GM19397 (cell line): Measurements from ENCODE around the gene ABLIM2.

Source experiments
- ATAC-seq: cut with Tn5 transposase; IDR thresholded peaks from one replicate; pipeline ENCODE4 v1.9.1; 2021; ENCODE audit warnings: mild to moderate bottlenecking, moderate library complexity; ENCODE audit not compliant: unreplicated experiment

The ABLIM2 gene

DNA sequence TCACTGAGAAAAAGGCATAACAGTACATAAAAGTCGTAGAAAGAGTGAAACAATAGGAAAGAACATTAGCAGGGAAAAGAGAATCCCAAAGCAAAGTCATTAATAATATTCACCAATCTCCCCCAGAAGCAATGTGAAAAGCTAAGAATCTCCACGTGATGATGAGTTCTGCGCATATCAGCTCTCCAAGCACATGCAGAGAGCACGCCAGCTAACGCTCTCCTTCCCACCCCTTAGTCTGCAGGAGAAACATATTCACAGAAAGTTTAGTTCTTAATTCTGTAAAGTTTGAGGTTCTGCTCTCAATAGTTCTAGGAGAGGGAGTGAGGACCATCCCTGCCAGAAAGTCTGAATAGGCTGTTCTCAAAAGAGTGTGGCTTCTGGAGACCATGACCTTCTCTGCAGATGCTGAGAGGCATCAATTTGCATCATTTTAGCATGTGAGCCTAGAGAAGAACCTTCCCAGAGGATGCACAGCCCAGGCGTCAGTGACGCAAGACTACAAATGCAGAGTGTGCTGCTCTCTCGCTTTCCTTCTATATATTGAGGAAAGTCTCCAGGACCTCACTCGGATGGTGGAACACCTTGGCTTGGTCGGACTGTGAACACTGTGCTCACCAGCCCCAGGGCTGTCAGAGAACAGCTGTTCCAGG is 167.7 kb downstream of the ABLIM2 start:
- no peak for ATAC-seq

DNA sequence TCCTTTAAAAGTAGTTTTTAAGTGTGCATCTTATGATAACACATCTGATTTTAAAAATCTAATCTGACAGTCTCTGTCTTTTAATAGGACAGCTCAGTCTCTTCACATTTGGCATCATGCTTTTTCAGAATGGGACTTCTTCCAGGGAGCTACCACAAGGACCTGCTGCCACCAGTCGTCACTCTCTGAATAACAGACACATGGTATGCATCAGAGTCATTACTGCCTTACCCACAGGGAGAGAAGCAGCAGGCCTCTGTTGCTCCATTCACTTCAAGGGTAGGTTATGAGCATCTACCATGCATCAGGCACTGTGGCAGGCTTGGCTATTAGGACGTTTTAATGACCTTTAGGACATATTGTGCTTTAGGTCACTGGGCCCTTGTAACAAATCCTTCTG is 169.0 kb downstream of the ABLIM2 start:
- ATAC-seq: no peak

DNA sequence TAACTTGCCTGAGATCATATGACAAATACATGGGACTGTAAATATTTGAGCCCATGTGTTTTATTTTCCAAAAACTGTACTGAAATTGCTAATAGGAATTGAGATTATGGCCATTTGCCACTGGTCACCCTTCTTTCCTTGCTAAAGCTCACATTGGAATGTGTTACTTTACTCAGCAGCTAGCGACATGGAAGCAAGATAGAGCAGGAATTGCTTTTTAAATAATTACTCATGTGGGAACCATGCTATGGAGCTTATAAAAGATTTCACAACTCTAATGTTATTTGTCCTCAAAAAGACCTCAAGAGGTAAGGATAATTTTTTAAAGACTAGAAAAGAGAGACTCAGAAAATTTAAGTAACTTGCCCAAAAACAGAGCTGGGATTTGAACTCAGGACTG is 170.2 kb downstream of the ABLIM2 start:
- ATAC-seq: no peak

DNA sequence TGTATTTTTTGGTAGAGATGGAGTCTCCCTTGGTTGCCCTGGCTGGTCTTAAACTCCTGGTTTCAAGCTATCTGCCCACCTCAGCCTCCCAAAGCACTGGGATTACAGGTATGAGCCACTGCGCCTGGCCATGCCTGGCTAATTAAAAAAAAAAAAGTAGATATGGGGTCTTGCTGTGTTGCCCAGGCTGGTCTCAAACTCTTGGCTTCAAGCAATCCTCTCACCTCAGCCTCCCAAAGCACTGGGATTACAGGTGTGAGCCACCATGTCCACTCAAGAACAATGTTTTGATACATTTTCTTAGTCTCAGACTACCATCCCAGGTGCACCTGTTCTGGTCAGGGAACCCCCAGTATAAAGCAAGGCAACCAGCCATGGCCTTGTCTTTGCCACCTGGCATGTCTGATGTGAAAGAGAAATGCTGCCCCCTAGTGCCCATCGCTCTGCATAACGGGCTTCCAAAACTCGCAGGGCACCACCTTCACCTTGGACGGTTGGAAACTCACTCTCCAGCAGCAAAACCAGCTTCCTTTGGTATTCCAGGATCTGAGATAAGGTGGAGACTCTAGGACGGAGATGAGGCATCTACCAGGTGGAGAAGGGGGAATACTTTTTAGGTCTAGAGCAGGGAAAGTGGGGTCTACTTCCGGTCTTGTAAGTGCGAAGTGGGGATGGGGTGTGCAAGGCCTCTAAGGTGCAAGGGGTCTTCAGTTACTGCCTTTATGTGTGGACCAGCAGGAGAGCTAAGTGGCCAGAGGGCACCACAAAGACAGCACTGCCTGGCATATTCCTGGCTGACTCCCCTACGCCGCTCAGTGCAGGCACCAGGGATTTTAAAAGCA is 171.2 kb downstream of the ABLIM2 start:
- peak; percentile 72 for ATAC-seq

DNA sequence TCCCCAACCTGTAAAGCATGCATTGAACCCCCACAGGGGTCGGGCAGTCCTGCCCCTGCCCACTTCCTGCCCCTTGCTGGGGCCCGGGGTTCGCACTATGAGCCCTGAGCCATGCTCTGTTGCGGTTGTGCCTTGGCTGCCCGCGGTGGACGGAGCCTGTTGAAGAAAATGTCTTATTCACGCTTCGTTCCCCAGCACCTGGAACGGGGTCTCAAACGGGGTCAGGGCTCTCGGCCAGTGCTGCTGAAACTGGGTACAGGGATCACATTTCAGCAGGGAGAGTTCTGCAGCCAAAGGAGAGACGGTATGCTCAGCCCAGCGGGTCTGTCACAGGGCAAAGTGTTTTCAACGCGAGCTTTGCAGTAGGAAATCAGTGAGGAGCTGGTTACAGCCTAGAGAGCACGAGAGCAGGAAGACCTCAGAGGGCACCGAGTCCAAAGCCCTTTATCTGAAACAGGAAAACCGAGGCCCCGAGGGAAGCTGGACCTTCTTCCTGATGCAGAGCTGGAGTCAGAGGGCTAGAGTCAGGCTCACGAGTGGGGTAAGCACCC is 172.6 kb downstream of the ABLIM2 start:
- no peak for ATAC-seq

DNA sequence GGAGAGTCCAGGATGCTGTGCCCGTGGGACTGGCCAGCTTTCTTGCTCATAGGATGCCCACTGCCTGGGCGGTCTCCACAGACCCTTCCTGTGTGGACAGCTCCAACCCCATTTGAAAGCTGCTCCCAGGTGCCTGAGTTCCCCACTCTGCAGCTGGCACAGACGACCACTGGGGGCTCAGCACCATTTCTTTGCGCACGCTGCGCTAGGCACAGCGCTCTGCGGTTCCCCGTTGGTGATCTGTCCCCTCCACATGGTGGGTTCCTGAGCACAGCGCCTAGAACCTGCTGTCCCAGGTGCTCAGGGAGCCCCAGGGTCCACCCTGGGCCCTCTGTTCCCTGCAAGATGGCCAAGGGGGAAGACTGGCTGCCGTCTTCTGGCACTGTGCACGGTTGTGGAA is 173.5 kb downstream of the ABLIM2 start:
- ATAC-seq: no peak

DNA sequence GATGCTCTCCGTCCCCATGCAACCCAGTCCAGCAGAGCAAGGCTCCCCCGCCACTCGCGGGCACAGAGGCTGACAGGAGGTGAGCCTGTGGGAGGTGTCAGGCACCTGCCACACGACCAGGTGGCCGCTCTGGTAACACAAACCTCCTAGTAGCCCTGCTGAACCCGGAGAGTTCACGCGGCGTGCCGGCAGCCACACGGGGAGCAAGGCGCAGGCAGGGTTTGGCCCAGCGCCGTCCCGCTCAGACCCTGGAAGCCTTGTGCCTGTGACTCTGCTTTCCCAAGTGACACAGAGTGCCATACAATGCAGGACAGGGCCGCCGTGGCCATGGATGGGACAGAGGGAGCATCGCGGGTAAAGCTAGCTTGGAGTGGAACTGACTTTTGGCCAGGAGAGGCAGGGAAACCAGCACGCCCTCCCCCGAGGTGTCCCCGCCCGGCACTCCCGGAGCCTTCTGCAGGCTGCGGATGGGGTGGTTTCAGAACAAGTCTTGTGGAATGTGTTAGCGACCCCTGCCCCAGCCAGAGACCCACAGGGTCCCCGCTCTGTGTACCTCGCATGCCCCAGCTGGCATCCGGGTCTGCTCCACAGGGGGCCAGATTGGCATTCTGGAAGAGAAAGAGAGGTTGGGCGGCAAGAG is 174.2 kb downstream of the ABLIM2 start:
- ATAC-seq: no peak

DNA sequence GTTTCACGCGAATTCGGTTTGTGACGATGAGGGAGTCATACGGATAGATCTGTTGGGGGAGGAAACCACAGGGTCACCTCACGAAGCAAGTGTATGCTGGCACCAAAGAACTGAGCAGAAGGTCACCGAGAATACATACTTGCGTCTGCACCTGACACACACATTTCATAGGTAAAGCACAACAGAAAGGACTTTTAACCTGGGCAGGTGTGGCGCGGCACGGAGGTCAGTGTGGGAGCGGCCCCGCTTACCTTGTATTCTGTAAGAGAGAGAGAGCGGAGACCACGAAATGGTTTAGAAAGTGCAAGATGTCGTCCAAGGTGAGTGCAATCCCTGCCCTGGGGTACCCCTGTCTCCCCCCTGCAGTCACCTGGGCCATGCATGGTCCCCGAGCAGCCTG is 175.3 kb downstream of the ABLIM2 start:
- ATAC-seq: no peak

DNA sequence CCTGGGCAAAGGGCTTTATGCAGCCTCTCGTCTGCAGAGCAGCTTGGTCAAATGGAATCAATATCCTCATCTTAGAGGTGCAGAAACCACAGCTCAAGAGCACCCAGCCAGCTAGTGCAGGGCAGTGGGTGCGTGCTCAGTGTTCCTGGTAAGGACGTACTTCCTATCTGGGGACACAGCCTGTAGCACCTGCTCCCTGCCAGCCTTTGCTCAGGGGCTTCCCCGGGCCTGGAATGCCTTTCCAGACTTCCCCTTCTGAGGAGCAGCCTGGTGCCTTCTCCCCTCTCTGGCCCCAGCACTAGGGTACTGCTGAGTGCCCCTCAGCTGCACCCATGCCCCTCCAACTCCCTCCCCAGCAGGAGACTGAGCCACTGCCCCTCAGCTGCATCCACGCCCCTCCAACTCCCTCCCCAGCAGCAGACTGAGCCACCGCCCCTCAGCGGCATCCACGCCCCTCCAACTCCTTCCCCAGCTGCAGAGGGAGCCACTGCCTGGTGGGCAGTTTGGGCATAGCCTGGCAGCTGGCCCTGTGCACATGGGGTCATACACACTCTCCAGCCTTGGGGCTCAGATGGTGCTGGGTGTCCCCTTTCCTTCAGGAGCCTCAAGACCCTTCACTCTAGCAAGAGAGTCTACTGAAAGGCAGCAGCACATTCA is 176.7 kb downstream of the ABLIM2 start:
- ATAC-seq: no peak

DNA sequence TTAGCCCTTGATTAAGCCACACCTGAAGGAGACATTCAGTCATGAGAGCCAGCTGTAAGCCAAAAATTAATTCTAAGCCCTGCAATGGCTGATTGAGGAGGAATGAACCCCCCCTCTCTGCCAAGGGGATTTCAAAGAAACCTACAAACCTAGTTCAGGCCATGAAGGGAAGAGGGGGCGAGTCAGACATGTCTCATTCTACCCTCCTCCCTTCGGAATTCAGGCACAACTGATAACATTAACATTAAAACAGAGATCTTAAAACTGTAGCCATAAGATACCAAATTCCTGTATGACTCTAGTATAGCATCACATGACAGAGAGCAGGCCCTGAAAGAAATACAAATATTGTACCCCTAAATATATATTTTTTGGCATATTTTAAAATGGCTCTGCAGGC is 178.6 kb downstream of the ABLIM2 start:
- no peak for ATAC-seq

DNA sequence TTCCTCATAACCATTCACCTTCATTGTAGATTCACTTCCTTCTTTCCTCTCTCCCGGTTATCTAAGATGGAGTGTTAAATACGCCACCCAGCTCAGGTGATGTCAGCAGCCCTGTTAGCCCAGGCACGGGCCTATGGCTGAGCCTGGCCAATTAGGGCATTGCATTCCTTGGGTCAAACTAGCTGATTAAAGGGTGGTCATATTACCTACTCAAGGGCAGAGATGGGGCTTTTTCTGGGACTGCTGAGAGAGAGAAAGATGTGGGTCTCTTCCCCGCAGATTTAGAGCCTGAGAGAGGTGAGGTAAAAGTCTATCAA is 179.0 kb downstream of the ABLIM2 start:
- no peak for ATAC-seq

DNA sequence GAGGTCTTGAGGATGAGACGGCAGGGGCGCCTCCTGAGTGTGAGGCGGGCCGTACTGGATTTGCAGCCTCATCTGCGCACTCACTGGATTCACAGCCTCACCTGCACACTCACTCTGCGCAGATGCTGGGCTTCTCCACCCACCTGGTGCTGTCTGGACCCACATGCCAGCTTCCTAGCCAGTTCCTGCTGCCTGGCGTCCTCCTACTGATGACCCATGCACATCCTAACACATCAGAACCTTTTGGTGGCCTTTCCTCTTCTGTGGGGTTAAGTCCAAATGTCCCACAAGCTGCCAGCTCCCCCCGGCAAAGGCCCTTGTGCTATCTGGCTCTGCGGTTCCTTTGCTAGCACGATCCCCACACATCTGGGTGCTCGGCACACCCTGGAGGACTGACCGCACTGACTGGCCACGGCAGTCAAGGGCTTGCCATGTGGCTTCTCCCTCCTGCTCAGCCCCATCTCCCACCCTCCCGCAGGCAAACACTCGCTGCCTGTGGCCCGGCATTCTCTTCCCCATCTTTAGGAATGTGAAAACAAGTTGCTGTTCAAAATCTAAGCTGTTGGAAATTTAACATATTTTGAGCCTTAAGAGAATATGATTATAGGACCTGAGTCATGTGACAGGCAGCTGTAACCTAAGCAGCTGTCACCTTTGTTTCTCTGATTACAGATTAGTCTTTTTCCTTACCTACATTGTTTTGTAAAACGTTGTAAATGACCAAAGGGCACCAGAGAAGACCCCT is 179.5 kb downstream of the ABLIM2 start:
- ATAC-seq: no peak

DNA sequence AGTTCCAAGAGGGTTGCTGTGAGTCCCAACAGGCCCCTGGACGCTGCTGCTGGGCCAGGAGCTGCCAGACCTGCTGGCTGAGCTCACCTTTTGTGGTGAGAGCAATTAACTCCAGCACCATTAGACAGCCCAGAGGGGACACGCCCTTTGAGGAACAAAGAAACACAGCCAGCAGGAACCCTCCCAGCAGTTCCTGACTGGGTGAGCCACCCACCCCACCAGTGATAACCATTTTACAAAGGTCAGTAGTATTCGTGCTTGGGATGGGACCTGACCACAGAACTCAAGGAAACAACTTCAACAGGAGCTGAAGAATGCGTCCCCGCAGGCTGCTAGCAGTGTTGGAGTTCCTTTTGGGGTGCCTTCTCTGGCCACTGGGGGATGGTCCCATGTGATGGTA is 180.1 kb downstream of the ABLIM2 start:
- no peak for ATAC-seq

DNA sequence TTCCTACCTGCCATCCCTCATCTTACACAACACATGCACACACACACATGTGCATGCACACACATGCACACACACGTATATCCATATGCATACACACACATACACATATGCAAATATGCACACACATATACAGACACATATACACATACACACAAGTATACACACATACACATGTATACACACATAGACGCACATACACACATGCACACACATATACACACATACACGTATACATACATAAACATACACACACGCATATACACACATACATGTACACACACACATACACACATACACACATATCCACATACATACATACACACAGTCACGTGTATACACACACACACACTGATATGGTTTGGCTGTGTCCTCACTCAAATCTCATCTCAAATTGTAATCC is 182.0 kb downstream of the ABLIM2 start:
- no peak for ATAC-seq

DNA sequence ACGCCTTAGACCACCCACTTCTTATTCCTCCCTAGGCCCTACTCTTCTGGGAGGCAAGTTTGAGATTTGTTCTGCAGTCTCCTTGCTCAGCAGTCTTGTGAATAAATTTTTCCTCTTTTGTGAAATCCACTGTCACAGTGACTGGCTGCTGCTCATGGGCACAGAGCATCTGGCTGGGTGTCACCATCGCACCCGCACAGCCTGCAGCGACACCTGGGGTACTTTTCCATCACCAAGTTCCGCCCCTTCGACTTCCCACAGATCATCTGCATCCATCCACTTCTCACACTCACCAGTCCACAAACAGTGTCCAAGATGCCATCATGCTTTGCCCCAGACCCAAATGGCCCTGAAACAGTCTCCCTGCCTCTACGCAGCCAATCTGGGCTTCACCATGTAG is 182.6 kb downstream of the ABLIM2 start:
- ATAC-seq: no peak

DNA sequence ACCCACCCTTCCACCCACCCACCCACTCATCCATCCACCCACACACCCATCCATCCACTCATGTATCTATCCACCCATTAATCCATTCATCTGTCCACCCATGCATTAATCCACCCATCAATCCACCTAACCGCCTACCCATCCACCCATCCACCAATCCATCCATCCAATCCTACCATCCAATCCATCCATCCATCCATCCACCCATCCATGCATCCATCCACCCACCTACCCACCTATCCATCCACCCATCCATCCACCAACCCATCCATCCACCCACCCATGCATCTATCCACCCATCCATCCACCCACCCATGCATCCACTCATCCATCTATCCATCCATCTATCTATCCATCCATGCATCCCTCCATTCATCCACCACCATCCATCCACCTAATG is 184.2 kb downstream of the ABLIM2 start:
- ATAC-seq: no peak

DNA sequence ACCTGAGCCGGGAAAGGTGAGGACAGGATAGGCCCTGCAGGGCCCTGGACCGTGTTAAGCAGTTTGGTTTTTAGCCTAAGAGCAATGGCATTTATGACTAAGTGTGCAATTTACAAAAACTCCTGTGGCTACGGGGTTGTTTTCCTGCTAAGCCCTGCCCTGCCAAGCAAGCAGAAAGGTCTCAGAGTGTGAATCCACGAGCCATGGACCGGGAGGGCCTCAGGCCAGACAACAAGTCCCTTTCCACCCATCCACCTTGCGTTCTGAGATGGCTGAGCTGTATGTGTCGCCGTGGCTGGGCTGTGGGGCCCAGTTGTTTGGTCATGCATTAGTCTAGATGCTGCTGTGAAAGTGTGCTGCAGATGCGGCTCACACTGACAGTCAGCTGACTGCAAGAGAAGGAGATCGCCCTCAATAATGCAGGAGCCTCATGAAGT is 185.1 kb downstream of the ABLIM2 start:
- ATAC-seq: no peak

DNA sequence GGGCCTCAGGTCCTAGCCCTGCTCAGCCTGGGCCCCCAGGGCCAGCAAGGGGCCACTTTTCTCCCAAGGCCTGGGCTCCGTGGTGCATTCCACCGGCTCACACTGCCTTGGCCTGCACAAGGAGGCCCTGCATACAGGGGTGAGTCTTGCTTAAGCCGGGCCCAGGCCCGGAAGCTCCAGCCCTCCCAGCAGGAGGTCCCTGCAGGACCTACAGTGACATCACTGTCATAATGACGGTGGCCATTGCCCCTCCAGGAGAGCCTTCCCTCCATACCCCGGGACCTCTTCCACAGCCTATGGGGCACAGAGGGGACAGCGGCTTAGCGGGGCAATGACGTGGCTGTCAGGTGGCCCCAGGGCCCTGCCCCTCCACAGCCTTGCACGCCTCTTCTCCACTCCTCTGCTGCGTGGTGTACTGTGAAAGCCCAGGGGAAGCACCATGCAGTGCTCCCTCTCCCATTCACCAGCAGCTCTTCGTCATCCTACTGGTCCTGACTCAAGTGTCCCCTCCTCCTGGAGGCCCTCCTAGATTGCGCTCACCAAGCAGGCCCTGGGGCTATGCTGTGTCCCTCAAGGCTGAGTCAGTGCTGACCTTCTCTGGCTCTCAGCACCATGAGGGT is 186.6 kb downstream of the ABLIM2 start:
- no peak for ATAC-seq

DNA sequence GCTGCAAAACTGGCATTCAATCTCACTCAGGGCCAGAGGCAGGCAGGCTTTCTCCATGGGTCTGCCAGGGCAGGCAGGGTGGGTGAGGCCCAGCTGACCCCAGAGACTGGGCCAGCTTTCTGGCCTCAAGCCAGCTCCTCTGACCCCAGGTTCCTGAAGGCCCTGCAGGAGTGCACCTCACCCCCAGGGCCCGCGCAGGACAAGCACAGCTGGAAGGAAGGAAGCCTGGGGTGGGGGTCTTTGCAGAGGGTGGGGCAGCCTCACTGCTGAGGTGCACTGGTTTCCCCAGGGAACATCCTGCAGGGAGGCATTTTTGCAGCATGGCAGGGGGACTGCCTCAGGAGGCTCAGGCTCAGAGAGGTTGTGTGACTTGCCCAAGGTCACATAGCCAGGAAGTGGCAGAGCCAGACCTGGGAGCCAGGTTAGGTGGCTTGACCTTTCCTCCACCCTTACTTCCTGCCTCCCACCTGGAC is 187.4 kb downstream of the ABLIM2 start:
- ATAC-seq: no peak

DNA sequence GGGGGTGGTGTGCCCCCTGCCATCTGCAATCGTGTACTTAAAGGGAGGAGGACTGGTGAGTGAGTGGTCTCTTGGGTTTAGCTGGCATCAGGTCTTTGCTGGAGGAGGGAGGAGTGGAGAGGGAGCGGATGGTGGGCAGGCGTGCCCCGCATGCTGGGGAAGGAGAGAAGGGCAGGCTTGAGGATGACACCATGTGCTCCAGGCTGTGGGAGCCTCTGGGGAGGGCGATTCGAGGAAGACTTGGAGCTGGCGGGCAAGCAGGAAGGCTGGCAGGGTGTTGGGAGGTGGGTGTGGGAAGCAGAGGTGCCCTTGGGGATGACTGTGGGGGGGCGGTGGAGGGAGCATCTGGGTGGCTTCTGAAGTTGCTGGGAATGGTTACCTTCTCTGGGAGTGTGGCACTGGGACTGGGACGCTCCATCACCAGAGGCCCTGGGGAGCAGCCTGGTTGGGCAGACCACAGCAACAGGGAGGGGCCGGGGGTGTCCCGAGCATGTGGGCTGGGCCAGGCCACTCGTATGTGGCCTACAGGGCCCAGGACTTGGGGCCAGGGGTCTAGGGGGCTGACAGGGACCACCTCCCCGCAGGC is 188.2 kb downstream of the ABLIM2 start:
- peak; percentile 3 for ATAC-seq
